Activated effector memory CD4-positive, alpha-beta T cell treated with anti-CD3 and anti-CD28 coated beads, Interleukin-2, amount 50 U/mL, for 16 hours (primary cell): ENCODE data around the gene PRORP.
"Not testable (repeated sequence)": the region's sequence is repeated elsewhere in the genome, so short reads cannot be mapped to it uniquely, and the experiment has no call there.

Experiments
- DNase-seq: peaks from one replicate; pipeline ENCODE4 v3.0.0-alpha.2; 2020

PRORP gene

GRCh38 chr14:35121887-35122695 is at the start of gene PRORP, which contains the start of gene PPP2R3C:
Gene PRORP (plus strand): TSS chr14:35122552. CDS start chr14:35123246, 694 bp downstream.
Gene PPP2R3C (minus strand): TSS chr14:35121990. CDS start chr14:35121959, 31 bp downstream.
- DNase-seq = peak; percentile 95

- no peak for DNase-seq
These were observed 48.9 kb upstream of the PRORP start for GRCh38 chr14:35073486-35073885.

- DNase-seq = no peak
These were observed 44.3 kb upstream of the PRORP start for GRCh38 chr14:35078082-35078481.

- no peak for DNase-seq
These were observed 42.6 kb upstream of the PRORP start for GRCh38 chr14:35079742-35080141.

- no peak for DNase-seq
These were observed 38.7 kb upstream of the PRORP start for GRCh38 chr14:35083530-35084150.

GRCh38 chr14:35085441-35085840 is 36.9 kb upstream of the PRORP start:
- no peak for DNase-seq

- no peak for DNase-seq
These were observed 33.8 kb upstream of the PRORP start for GRCh38 chr14:35088514-35088913.

- not testable (repeated sequence) for DNase-seq
These were observed 27.7 kb upstream of the PRORP start for GRCh38 chr14:35094645-35095044.

GRCh38 chr14:35107866-35108265 is 14.5 kb upstream of the PRORP start:
- DNase-seq = no peak

GRCh38 chr14:35112641-35113040 is 9.7 kb upstream of the PRORP start:
- DNase-seq = no peak

- DNase-seq = no peak
These were observed 8.9 kb upstream of the PRORP start for GRCh38 chr14:35113308-35113950.

- no peak for DNase-seq
These were observed 8.3 kb upstream of the PRORP start for GRCh38 chr14:35114036-35114435.

GRCh38 chr14:35116242-35116641 is 6.1 kb upstream of the PRORP start:
- no peak for DNase-seq

- DNase-seq = no peak
These were observed 5.2 kb upstream of the PRORP start for GRCh38 chr14:35117112-35117511.

- peak; percentile 64 for DNase-seq
These were observed 1.1 kb upstream of the PRORP start for GRCh38 chr14:35121026-35121886.

GRCh38 chr14:35122696-35123387 is 490 bp downstream of the PRORP start:
- DNase-seq = peak; percentile 64

- DNase-seq = no peak
These were observed 994 bp downstream of the PRORP start for GRCh38 chr14:35123388-35123703.

- DNase-seq = no peak
These were observed 1.8 kb downstream of the PRORP start for GRCh38 chr14:35124127-35124526.

- no peak for DNase-seq
These were observed 11.4 kb downstream of the PRORP start for GRCh38 chr14:35133542-35134328.

GRCh38 chr14:35134329-35135123 is 12.2 kb downstream of the PRORP start:
- no peak for DNase-seq

GRCh38 chr14:35138585-35138984 is 16.2 kb downstream of the PRORP start:
- no peak for DNase-seq
